HEK293T (cell line): Measurements from ENCODE around the gene GSTO2.

ENCODE experiments used
- FOXK2 ChIP-seq: fragments of 450-650 bp; IDR thresholded peaks from 2 replicates; pipeline ENCODE4 v1.6.1; 2016; ENCODE audit warnings: mild to moderate bottlenecking
- FOXM1 ChIP-seq: fragments of 450-650 bp; IDR thresholded peaks from 2 replicates; pipeline ENCODE4 v1.6.1; 2017; ENCODE audit warnings: mild to moderate bottlenecking, borderline replicate concordance
- L3MBTL2 ChIP-seq: fragments of 450-650 bp; conservative IDR thresholded peaks from 2 replicates; pipeline ENCODE4 v1.6.1; 2016; ENCODE audit warnings: mild to moderate bottlenecking
- LEF1 ChIP-seq: fragments of 450-650 bp; IDR thresholded peaks from 2 replicates; pipeline ENCODE4 v1.6.1; 2017; ENCODE audit warnings: mild to moderate bottlenecking, borderline replicate concordance
- SP1 ChIP-seq: fragments of 450-650 bp; IDR thresholded peaks from 2 replicates; pipeline ENCODE4 v1.6.1; 2017
- SUZ12 ChIP-seq: fragments of 450-650 bp; IDR thresholded peaks from 2 replicates; pipeline ENCODE4 v1.6.1; 2016; ENCODE audit warnings: mild to moderate bottlenecking

- TF ChIP-seq FOXK2 (no peak), SP1 (no peak), LEF1 (no peak), FOXM1 (no peak), L3MBTL2 (peak; percentile 73), SUZ12 (no peak)
These were observed 14.3 kb upstream of the GSTO2 start, which contains the start of gene GSTO1 for GRCh38 chr10:104254493-104255310.
